NCI-H82 treated with DMSO at 0.1 percent for 48 hours (cell line): ENCODE results near the gene GTPBP6.
"Not testable (repeated sequence)": the region's sequence is repeated elsewhere in the genome, so short reads cannot be mapped to it uniquely, and the experiment has no call there.

ENCODE experiments used
- DNase-seq: peaks from one replicate; lab custom pipeline; 2025; ENCODE audit not compliant: unreplicated experiment; lab: John Stamatoyannopoulos, UW

The GTPBP6 gene

GRCh38 chrX:265502-265901 is 53.1 kb downstream of the GTPBP6 start:
- DNase-seq, result no peak

GRCh38 chrX:264634-265455 is 53.8 kb downstream of the GTPBP6 start:
- no peak for DNase-seq

- DNase-seq, result not testable (repeated sequence)
Measured at GRCh38 chrX:264006-264405, 54.6 kb downstream of the GTPBP6 start.

GRCh38 chrX:262381-262909 is 56.2 kb downstream of the GTPBP6 start:
- no peak for DNase-seq

- no peak for DNase-seq
Measured at GRCh38 chrX:261919-262352, 56.7 kb downstream of the GTPBP6 start.

- DNase-seq, result no peak
Measured at GRCh38 chrX:261167-261918, 57.3 kb downstream of the GTPBP6 start.

- no peak for DNase-seq
Measured at GRCh38 chrX:259692-260355, 58.8 kb downstream of the GTPBP6 start.

- DNase-seq, result no peak
Measured at GRCh38 chrX:258291-259040, 60.1 kb downstream of the GTPBP6 start.

- DNase-seq, result no peak
Measured at GRCh38 chrX:257681-258289, 60.8 kb downstream of the GTPBP6 start.

GRCh38 chrX:257054-257453 is 61.5 kb downstream of the GTPBP6 start:
- DNase-seq, result not testable (repeated sequence)

- no peak for DNase-seq
Measured at GRCh38 chrX:255923-256331, 62.7 kb downstream of the GTPBP6 start.
